Motor neuron (in vitro differentiated cells): ENCODE results near the gene PPP6R3. TPM values are rescaled to one million over a fixed set of nuclear protein-coding genes. Genes with fewer than 3 reads are reported as not detected.

Experiments
- ATAC-seq, 8 experiments: fragments of 200-7000 bp; cut with Tn5 transposase; replicated peaks in 6 of 8; 2 replicates each; pipeline ENCODE4 v1.8.0; 2021; ENCODE audit warnings: mild to moderate bottlenecking in 8 of 8, moderate library complexity in 8 of 8
- H3K27ac ChIP-seq, 2 donors: fragments of 250-450 bp; sonication (Bioruptor Pico); 2 replicates each; pipeline ENCODE4 v1.9.0; 2021; ENCODE audit warnings: antibody characterized with exemption in 2 of 2, mild to moderate bottlenecking in 2 of 2, moderate library complexity in 1 of 2
- H3K4me1 ChIP-seq, 2 donors: fragments of 250-450 bp; sonication (Bioruptor Pico); replicated peaks in 1 of 2; 2 replicates each; pipeline ENCODE4 v1.6.1; 2021; ENCODE audit warnings: antibody characterized with exemption in 2 of 2, mild to moderate bottlenecking in 2 of 2, moderate library complexity in 1 of 2
- H3K4me3 ChIP-seq, 5 donors: fragments of 250-450 bp; sonication (Bioruptor Pico); 2 replicates each; pipeline ENCODE4 v1.9.0; 2021; ENCODE audit warnings: antibody characterized with exemption in 5 of 5, mild to moderate bottlenecking in 5 of 5, moderate library complexity in 4 of 5
- WGBS, 10 experiments: fragments of 450-650 bp; shearing (Covaris generic); methylation state at CpG; one replicate each; pipeline ENCODE4 v1.0.0; 2022; 5-methylcytosine and 5-hydroxymethylcytosine counted together
- in situ Hi-C, 9 experiments: fragments of 400-800 bp; cut with MboI; loops; one replicate each; pipeline ENCODE4 v1.15.0; 2021; ENCODE audit warnings: low sequenced_read_pairs in 9 of 9, low pct_unique_long_range_greater_than_20kb in 2 of 9; ENCODE audit not compliant: unreplicated experiment in 9 of 9
- total RNA-seq, 8 experiments: library from RNA; unstranded; fragments of 300-600 nt; gene quantifications; 2 replicates each; pipeline versions ENCODE4 v1.2.3 to v1.2.4, GENCODE V29; 2022

The PPP6R3 gene
- 100 to 1,000 TPM in 1 of 8 experiments, 10 to 100 TPM in 7; 49.1 to 142 (median 65.7) TPM for total RNA-seq

- Histone ChIP-seq H3K4me3 (peak within 1 kb of the TSS; percentile 74 to 98 (median 92)), H3K27ac (peak within 1 kb of the TSS; percentile 95 to 98), H3K4me1 (peaks cover 11 to 14% of the 10 kb centered on the region in 2 donors)
- WGBS, 10 experiments: 0% methylated on average over 1 to 2 of the region's 92 CpGs; no CpG with 5 or more reads in 6 of the 10 experiments
- ATAC-seq: peak in 3 of 8 experiments; percentile 38 to 46 (median 43)
- in situ Hi-C loops: loop anchor here in 1 of 9 experiments (25.0 kb wide), 1 partner anchor 199 kb away; the partner anchor contains the start of gene C11orf24
These were observed at the start of gene PPP6R3 for GRCh38 chr11:68460741-68461574. PPP6R3 (plus strand) TSS chr11:68460752; CDS start chr11:68537665, 76,913 bp downstream.

- peak in 3 of 8 experiments; percentile 33 to 81 (median 44) for ATAC-seq
- Histone ChIP-seq H3K4me1 (peaks cover 0 to 14% of the 10 kb centered on the region in 2 donors), H3K27ac (no peak overlapping the region), H3K4me3 (no peak overlapping the region)
- in situ Hi-C loops: loop anchor here in 1 of 9 experiments (25.0 kb wide), 1 partner anchor 174 kb away; no protein-coding TSS in a partner anchor
- 80 to 100% (median 86%) methylated on average over 1 of the region's 17 CpGs; no CpG with 5 or more reads in 7 of the 10 experiments for WGBS, 10 experiments
These were observed 49.0 kb upstream of the PPP6R3 start for GRCh38 chr11:68411501-68411991.

DNA sequence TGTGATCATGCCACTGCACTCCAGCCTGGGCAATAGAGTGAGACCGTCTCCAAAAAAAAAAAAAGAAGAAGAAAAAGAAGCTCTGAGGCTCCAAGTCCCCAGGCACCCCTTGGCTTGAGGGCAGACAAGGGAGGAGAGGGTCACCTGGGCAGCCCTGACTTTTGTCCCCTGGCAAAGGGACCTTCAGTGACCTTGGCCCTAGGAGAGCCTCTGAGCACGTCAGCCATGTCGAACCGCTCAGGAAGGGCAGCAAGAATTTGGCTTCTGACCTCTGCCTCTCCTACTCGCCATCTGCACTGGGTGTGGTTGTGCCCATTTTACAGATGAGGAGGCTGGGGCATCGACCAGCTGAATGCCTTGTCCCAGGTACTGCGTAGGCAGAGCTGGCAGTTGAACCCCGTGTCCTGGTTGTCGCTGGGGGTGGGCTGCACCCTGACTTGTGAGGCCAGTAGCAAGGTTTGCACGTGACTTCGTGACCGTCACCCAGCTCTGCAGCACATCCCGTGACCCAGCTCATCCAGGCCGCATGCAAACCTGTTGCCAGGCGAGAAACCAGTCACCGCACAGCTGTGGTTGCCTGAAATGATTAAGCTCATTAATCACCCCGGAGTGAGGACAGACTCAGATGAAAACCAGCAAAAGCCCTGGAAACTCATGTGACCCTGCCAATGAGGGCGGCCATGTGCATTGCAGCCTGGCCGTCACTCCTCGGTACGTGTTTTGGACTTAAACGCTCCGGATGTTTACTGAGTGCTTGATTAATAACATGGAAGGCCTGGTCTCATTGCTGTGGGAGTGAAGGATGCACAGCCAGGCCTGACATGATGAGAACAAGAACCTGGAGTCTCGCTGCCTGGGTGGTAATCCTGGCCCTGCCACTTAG, 47.7 kb upstream of the PPP6R3 start:
- in situ Hi-C loops: loop anchor here in 1 of 9 experiments (25.0 kb wide), 1 partner anchor 176 kb away; no protein-coding TSS in a partner anchor
- H3K4me1 ChIP-seq: peaks cover 0 to 14% of the 10 kb centered on the region in 2 donors
- WGBS, 10 experiments: 22 to 100% (median 97%) methylated on average over 1 to 11 of the region's 24 CpGs; no CpG with 5 or more reads in 4 of the 10 experiments
- peak in 7 of 8 experiments; percentile 58 to 92 (median 83) for ATAC-seq
- peak overlapping the region in 1 of 2 donors; percentile 69 for H3K27ac ChIP-seq
- H3K4me3 ChIP-seq: no peak overlapping the region

DNA sequence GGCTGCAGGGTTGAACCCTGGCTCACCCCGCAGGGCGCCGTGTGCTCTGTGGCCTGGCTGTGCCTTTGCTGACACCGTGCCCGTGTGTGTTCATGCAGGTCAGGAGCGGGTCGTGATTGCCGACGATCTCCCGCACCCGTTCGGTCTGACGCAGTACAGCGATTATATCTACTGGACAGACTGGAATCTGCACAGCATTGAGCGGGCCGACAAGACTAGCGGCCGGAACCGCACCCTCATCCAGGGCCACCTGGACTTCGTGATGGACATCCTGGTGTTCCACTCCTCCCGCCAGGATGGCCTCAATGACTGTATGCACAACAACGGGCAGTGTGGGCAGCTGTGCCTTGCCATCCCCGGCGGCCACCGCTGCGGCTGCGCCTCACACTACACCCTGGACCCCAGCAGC, 47.0 kb upstream of the PPP6R3 start:
- Histone ChIP-seq H3K4me3 (no peak overlapping the region), H3K4me1 (peaks cover 0 to 14% of the 10 kb centered on the region in 2 donors), H3K27ac (peak overlapping the region in 1 of 2 donors; percentile 69)
- 50 to 100% (median 93%) methylated on average over 1 to 15 of the region's 27 CpGs; no CpG with 5 or more reads in 3 of the 10 experiments for WGBS, 10 experiments
- in situ Hi-C loops: loop anchor here in 1 of 9 experiments (25.0 kb wide), 1 partner anchor 176 kb away; no protein-coding TSS in a partner anchor
- no peak for ATAC-seq

GRCh38 chr11:68414496-68415221, 45.9 kb upstream of the PPP6R3 start:
- H3K27ac ChIP-seq: no peak overlapping the region
- 90 to 100% (median 99%) methylated on average over 2 to 5 of the region's 19 CpGs; no CpG with 5 or more reads in 6 of the 10 experiments for WGBS, 10 experiments
- H3K4me3 ChIP-seq: no peak overlapping the region
- in situ Hi-C loops: loop anchor here in 1 of 9 experiments (25.0 kb wide), 1 partner anchor 177 kb away; no protein-coding TSS in a partner anchor
- peaks cover 0 to 14% of the 10 kb centered on the region in 2 donors for H3K4me1 ChIP-seq
- ATAC-seq: no peak

DNA sequence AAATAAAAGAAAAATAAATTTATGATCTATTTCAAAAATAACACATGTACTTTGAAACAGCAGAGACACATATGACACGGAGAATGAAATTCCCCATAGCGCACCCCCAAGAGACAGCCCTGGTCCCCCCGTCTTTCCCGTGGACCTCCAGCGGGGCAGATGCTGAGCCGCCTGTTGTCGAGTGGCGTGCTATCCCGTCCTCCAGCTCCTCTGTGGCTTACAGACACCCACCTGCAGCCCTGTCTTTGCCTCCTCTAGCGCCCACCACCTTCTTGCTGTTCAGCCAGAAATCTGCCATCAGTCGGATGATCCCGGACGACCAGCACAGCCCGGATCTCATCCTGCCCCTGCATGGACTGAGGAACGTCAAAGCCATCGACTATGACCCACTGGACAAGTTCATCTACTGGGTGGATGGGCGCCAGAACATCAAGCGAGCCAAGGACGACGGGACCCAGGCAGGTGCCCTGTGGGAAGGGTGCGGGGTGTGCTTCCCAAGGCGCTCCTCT, 44.4 kb upstream of the PPP6R3 start:
- peaks cover 0 to 14% of the 10 kb centered on the region in 2 donors for H3K4me1 ChIP-seq

GRCh38 chr11:68418648-68419047, 41.9 kb upstream of the PPP6R3 start:
- peaks cover 0 to 7% of the 10 kb centered on the region in 2 donors for H3K4me1 ChIP-seq
- no peak overlapping the region for H3K4me3 ChIP-seq
- 40 to 90% (median 76%) methylated on average over 2 to 5 of the region's 6 CpGs; no CpG with 5 or more reads in 3 of the 10 experiments for WGBS, 10 experiments
- in situ Hi-C loops: loop anchor here in 1 of 9 experiments (25.0 kb wide), 1 partner anchor 181 kb away; no protein-coding TSS in a partner anchor
- ATAC-seq: peak in 2 of 8 experiments; percentile 17 to 30
- H3K27ac ChIP-seq: no peak overlapping the region

More for the DNA sequence above, 44.4 kb upstream of the PPP6R3 start:
- in situ Hi-C loops: loop anchor here in 1 of 9 experiments (25.0 kb wide), 1 partner anchor 179 kb away; no protein-coding TSS in a partner anchor
- Histone ChIP-seq H3K4me3 (no peak overlapping the region), H3K27ac (no peak overlapping the region)
- 94 to 100% (median 98%) methylated on average over 1 to 10 of the region's 22 CpGs; no CpG with 5 or more reads in 3 of the 10 experiments for WGBS, 10 experiments
- ATAC-seq: no peak

DNA sequence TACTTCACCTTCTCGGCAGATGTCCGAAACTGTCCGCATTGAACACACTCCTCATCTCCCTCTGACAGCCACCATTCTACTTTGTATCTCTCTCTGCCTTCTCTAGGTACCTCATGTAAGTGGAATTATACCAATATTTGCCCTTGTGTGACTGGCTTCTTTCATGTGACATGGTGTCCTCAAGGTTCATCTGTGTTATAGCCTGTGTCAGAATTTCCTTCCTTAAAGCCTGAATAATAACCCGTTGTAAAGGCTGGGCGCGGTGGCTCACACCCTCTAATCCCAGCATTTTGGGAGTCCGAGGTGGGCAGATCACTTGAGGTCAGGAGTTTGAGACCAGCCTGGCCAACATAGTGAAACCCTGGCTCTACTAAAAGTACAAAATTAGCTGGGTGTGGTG, 40.4 kb upstream of the PPP6R3 start:
- Histone ChIP-seq H3K4me1 (peaks cover 0 to 3% of the 10 kb centered on the region in 2 donors), H3K4me3 (no peak overlapping the region), H3K27ac (no peak overlapping the region)
- no peak for ATAC-seq
- in situ Hi-C loops: loop anchor here in 1 of 9 experiments (25.0 kb wide), 1 partner anchor 183 kb away; no protein-coding TSS in a partner anchor
- 95 to 100% (median 100%) methylated on average over 1 to 4 of the region's 7 CpGs; no CpG with 5 or more reads in 4 of the 10 experiments for WGBS, 10 experiments

DNA sequence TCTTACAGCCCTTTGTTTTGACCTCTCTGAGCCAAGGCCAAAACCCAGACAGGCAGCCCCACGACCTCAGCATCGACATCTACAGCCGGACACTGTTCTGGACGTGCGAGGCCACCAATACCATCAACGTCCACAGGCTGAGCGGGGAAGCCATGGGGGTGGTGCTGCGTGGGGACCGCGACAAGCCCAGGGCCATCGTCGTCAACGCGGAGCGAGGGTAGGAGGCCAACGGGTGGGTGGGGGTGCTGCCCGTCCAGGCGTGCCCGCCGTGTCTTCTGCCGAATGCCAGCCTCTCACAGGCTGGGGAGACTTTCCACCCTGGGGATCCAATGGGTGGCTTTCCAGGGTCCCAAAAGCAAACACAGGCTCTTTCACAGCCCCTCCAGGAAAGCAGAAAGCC, 37.1 kb upstream of the PPP6R3 start:
- no peak for ATAC-seq
- Histone ChIP-seq H3K4me1 (peaks cover 0 to 3% of the 10 kb centered on the region in 2 donors), H3K27ac (no peak overlapping the region), H3K4me3 (no peak overlapping the region)
- in situ Hi-C loops: loop anchor here in 1 of 9 experiments (25.0 kb wide), 1 partner anchor 186 kb away; no protein-coding TSS in a partner anchor
- 93% methylated on average over 3 to 7 of the region's 21 CpGs; no CpG with 5 or more reads in 8 of the 10 experiments for WGBS, 10 experiments

- Histone ChIP-seq H3K4me1 (peaks cover 0 to 3% of the 10 kb centered on the region in 2 donors), H3K27ac (no peak overlapping the region), H3K4me3 (no peak overlapping the region)
- no peak for ATAC-seq
- 38 to 100% (median 94%) methylated on average over 1 to 10 of the region's 19 CpGs; no CpG with 5 or more reads in 5 of the 10 experiments for WGBS, 10 experiments
- in situ Hi-C loops: loop anchor here in 1 of 9 experiments (25.0 kb wide), 1 partner anchor 187 kb away; no protein-coding TSS in a partner anchor
These were observed 36.4 kb upstream of the PPP6R3 start for GRCh38 chr11:68424101-68424632.
